Breast epithelium (tissue), 4 donors: ENCODE results near the gene HCFC1. TPM values are rescaled to one million over a fixed set of nuclear protein-coding genes. Genes with fewer than 3 reads are reported as not detected.
A peak's percentile ranks its signal among the peaks of the same experiment; 100 is the strongest.

ENCODE experiments used
- DNase-seq, 2 donors: peaks; one replicate each; pipeline ENCODE4 v3.0.0-alpha.2; 2019; ENCODE audit warnings: low spot score in 2 of 2
- H3K27ac ChIP-seq, 2 donors: fragments of 200-600 bp; sonication (generic) in 1 of 2; one replicate each; pipeline ENCODE4 v1.5.1; 2016 to 2019; ENCODE audit warnings: mild to moderate bottlenecking in 1 of 2
- H3K27me3 ChIP-seq, 2 donors: fragments of 200-600 bp; sonication (generic) in 1 of 2; one replicate each; pipeline versions ENCODE4 v1.5.1 to v1.6.0; 2017 to 2019; ENCODE audit warnings: control low read depth in 1 of 2, mild to moderate bottlenecking in 1 of 2
- H3K36me3 ChIP-seq: fragments of 200-600 bp; one replicate; pipeline ENCODE4 v1.5.1; 2019
- H3K4me1 ChIP-seq, 2 donors: fragments of 200-600 bp; sonication (generic); one replicate each; pipeline ENCODE4 v1.5.1; 2016 to 2019; ENCODE audit warnings: control low read depth in 1 of 2
- H3K4me3 ChIP-seq, 3 donors: fragments of 200-600 bp; sonication (generic); 1 replicate in 2 of 3; 2 replicates in 1 of 3; pipeline ENCODE4 v1.5.1; 2016 to 2019; ENCODE audit warnings: mild to moderate bottlenecking in 3 of 3, moderate library complexity in 2 of 3
- H3K9me3 ChIP-seq, 2 donors: fragments of 200-600 bp; sonication (generic) in 1 of 2; one replicate each; pipeline ENCODE4 v1.5.1; 2016 to 2019; ENCODE audit warnings: control low read depth in 1 of 2
- POLR2A ChIP-seq: fragments of 450-650 bp; IDR thresholded peaks from one replicate; pipeline ENCODE4 v1.6.1; 2016; ENCODE audit warnings: antibody characterized with exemption, mild to moderate bottlenecking, moderate library complexity
- POLR2AphosphoS5 ChIP-seq, 3 donors: sonication (generic); formaldehyde crosslinking; IDR thresholded peaks; one replicate each; pipeline ENCODE4 v1.6.1; 2017; ENCODE audit warnings: antibody characterized with exemption in 3 of 3
- intact Hi-C: fragments of 100-400 bp; cut with DNase I; formaldehyde crosslinking; loops from one replicate; pipeline ENCODE4 v1.15.1; 2023; ENCODE audit warnings: low total_unique reads
- total RNA-seq, 3 donors: library from RNA; depleted of rRNA; stranded (reverse); fragments of >200 nt; gene quantifications; one replicate each; pipeline ENCODE4 v1.1.0, GENCODE V29; 2016
- TF ChIP-seq, protein P1 (sequence below), 3 donors: fragments of 450-650 bp; IDR thresholded peaks; one replicate each; pipeline ENCODE4 v1.5.1; 2016 to 2017; ENCODE audit warnings: antibody characterized with exemption in 3 of 3, mild to moderate bottlenecking in 3 of 3, moderate library complexity in 3 of 3

HCFC1 gene
- total RNA-seq, 3 donors from 2014 or later, result 20.2 to 23.0 (median 22.6) TPM

DNA sequence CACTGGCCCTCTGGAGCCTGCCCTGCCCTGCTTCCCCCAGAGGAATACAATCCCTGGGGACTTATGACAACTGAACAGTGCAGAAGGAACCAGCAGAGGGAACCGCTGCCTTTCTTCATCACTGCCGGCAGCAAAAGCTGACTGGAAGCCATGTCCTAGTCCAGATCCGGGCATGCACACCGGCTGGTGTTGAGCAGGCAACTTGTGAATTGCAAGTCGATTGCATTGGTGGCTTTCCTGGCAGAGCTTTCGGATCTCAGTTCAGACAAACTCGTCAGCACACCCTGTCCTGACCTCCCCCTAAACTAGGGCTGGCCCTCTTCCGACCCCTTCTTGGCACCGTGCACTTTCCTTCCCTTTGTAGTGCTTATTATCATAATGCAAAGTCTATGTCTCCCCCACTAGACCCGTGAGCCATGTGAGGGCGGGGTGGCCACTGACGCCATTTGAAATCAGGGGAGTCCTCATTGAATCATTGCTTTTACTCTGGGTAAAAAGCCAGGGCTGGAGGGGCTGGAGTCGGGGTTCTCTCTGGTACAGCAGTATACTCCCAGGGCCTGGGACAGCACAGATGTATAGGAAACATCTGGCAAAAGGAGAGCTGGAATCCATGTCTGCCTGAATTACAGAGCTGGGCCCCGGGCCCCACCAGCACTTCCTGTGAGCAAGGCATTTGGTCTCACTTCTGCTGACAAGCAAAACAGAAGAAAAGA, 47.3 kb downstream of the HCFC1 start:
- DNase-seq, result no peak

DNA sequence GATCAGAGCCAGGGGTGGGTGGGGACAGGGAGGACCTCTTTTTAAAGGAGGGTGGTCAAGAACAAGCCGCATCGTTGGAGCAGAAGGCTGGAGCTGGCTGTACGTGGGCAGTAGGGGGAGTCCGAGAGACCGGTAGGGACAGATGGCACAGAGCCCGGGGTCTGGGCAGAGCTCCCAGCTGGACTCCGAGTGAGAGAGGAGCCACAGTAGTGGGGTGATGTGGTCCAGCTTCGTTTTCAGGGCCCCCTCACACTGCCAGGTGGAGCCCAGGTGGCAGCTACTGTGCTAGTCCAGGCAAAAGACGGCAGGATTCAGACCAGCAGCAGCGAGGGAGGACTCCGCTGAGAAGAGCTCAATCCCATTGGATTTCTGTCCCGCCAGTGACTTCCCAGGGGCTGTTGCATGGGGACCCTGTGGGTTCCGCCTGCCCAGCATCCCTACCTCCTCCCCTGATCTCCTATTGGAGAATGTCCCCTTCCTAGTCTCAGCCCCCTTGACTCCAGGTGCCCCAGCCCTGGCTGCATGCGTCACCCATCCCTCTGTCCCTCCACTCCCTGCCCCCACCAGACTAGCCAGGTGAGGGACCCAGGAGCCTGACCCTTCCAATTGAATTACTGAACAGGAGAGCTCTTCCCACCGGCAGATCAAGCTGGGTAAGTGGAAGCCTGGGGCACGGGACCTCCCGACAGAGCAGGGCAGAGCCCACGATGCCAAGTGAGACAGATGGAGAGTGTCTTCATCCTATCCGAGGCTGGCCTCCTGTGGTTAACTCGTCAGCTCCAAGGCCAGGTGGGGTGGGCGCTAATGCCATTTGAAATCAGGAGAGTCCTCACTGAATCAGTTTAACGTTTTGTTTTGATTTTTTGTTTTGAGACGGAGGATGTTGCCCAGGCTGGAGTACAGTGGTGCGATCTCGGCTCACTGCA, 48.4 kb downstream of the HCFC1 start:
- no peaks in the 10 kb centered on the region for H3K4me1 ChIP-seq
- peak; percentile 72 to 77 for DNase-seq

More for the DNA sequence above, 47.3 kb downstream of the HCFC1 start:
- Histone ChIP-seq H3K4me3 (no peak overlapping the region), H3K27ac (no peak overlapping the region), H3K4me1 (no peaks in the 10 kb centered on the region), H3K36me3 (no peaks in the 10 kb centered on the region), H3K9me3 (no peaks in the 10 kb centered on the region), H3K27me3 (peaks cover 0 to 60% of the 10 kb centered on the region in 2 donors)
- TF ChIP-seq, protein P1, sequence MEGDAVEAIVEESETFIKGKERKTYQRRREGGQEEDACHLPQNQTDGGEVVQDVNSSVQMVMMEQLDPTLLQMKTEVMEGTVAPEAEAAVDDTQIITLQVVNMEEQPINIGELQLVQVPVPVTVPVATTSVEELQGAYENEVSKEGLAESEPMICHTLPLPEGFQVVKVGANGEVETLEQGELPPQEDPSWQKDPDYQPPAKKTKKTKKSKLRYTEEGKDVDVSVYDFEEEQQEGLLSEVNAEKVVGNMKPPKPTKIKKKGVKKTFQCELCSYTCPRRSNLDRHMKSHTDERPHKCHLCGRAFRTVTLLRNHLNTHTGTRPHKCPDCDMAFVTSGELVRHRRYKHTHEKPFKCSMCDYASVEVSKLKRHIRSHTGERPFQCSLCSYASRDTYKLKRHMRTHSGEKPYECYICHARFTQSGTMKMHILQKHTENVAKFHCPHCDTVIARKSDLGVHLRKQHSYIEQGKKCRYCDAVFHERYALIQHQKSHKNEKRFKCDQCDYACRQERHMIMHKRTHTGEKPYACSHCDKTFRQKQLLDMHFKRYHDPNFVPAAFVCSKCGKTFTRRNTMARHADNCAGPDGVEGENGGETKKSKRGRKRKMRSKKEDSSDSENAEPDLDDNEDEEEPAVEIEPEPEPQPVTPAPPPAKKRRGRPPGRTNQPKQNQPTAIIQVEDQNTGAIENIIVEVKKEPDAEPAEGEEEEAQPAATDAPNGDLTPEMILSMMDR (IDR thresholded peaks at IDR 0.05), result peak in 1 of 3 donors; percentile 10
- no peak for TF ChIP-seq POLR2AphosphoS5 (IDR thresholded peaks at IDR 0.05)
- intact Hi-C loops, result no loop called here

DNA sequence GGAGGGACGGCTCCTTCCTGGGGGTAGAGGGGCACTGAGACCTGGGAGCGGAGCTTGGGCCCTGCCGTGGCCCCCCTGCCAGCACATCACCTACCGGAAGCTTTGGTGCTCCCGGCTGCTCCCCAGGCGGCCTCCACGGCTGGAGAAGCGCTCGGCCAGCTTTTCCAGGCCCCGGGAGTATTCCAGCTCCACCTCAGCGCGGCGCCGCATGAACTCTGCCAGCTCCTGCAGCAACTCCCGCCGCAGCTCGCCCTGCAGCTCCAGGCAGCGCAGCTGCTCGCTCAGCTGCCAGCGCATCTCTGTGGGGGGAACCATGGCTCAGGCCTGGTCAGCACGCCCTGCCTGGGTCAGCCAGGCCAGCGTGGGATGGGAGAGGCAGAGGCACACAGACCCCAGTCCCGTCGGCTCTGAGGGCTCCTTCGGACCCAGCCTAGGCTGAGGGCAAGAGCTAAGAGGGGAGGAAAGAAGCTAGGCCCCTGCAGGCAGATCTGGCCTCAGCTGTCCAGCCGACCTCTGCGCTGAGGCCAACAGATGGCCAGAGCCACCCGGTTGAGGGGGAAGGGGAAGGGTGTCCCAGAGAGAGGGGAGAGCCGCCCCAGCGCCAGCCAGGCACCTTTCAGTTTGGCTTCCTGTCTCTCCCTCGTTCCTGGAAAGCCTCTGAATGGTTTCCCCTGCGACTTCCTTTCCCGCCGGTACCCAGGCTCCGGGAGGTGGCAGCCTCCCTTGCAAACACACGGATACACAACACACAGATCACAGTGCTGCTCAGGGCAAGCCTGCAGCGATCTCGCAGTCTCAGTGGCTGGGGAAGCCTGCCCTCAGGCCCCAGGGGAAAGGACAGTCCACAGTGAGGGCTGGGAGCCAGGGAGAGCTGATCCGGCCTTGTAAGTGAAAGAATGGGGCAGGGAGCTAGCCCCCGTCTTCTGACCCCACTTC, 49.8 kb downstream of the HCFC1 start:
- no peak for DNase-seq
- Histone ChIP-seq H3K4me1 (no peaks in the 10 kb centered on the region), H3K36me3 (no peaks in the 10 kb centered on the region), H3K27ac (peak overlapping the region in 1 of 2 donors; percentile 48), H3K27me3 (peaks cover 0 to 65% of the 10 kb centered on the region in 2 donors), H3K9me3 (no peaks in the 10 kb centered on the region), H3K4me3 (peak overlapping the region in 2 of 3 donors; percentile 18 to 46)
- intact Hi-C loops, result no loop called here
- TF ChIP-seq POLR2AphosphoS5 (IDR thresholded peaks at IDR 0.05) (no peak), POLR2A (no peak)
- TF ChIP-seq, protein P1 (IDR thresholded peaks at IDR 0.05), result no peak

More for the DNA sequence above, 48.4 kb downstream of the HCFC1 start:
- intact Hi-C loops, result no loop called here
- H3K27me3 ChIP-seq, result peaks cover 0 to 69% of the 10 kb centered on the region in 2 donors
- H3K27ac ChIP-seq, result peak overlapping the region in 1 of 2 donors; percentile 26
- no peak for TF ChIP-seq POLR2A
- TF ChIP-seq POLR2AphosphoS5 (IDR thresholded peaks at IDR 0.05), result no peak
- TF ChIP-seq, protein P1 (IDR thresholded peaks at IDR 0.05), result peak in 2 of 3 donors; percentile 29 to 32
- no peaks in the 10 kb centered on the region for H3K9me3 ChIP-seq
- H3K36me3 ChIP-seq, result no peaks in the 10 kb centered on the region
- no peak overlapping the region for H3K4me3 ChIP-seq

DNA sequence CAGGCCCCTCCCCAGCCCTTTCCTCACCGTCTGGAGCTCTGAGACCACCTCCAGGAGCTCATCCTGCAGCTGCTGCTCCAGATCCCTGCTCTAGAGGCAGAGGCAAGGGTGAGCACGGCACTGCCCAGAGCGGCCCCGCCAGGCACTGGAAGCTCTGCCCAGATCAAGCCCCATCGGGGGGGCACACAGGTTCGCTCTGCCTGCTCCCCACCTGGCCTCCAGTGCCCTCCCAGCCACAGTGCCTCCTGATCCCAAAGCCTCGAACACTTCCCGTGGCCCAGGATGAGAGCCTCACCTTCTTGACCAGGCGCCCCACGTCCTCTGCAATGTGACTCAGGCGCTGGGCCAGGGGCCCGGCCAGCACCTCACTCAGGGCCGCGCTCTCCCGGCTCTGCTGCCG, 50.5 kb downstream of the HCFC1 start:
- Histone ChIP-seq H3K4me3 (peak overlapping the region in 2 of 3 donors; percentile 18 to 46), H3K27me3 (peaks cover 0 to 71% of the 10 kb centered on the region in 2 donors), H3K4me1 (no peaks in the 10 kb centered on the region), H3K9me3 (no peaks in the 10 kb centered on the region), H3K36me3 (no peaks in the 10 kb centered on the region), H3K27ac (peak overlapping the region in 1 of 2 donors; percentile 48)
- DNase-seq, result no peak
- no peak for TF ChIP-seq POLR2A
- no peak for TF ChIP-seq POLR2AphosphoS5 (IDR thresholded peaks at IDR 0.05)
- TF ChIP-seq, protein P1 (IDR thresholded peaks at IDR 0.05), result no peak
- intact Hi-C loops, result no loop called here
